ENCODE results near the gene ERCC4. TPM values are rescaled to one million over a fixed set of nuclear protein-coding genes. Genes with fewer than 3 reads are reported as not detected.

ERCC4 gene
- polyA plus RNA-seq, 1 experiment = 4.9 TPM

DNA sequence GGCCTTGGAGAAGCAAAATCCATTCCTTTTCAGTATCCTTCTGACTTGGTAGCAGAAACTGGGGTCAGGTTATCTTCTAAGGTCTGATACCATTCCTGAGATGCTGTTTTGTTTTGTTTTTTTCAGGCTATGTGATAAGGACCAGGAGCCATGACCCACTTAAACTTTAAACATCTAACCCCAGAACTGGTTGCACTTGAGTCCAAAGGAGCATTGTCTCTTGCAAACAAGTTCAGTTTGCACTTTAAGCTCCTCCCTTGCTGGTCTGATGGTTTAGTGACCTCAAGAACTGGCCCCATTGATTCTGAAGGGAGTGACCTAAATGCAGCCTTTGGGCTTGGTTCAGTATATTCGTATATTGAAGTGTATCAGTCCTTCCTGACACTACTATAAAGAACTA lies 75.2 kb downstream of the ERCC4 start:
- TF ChIP-seq, protein P1, sequence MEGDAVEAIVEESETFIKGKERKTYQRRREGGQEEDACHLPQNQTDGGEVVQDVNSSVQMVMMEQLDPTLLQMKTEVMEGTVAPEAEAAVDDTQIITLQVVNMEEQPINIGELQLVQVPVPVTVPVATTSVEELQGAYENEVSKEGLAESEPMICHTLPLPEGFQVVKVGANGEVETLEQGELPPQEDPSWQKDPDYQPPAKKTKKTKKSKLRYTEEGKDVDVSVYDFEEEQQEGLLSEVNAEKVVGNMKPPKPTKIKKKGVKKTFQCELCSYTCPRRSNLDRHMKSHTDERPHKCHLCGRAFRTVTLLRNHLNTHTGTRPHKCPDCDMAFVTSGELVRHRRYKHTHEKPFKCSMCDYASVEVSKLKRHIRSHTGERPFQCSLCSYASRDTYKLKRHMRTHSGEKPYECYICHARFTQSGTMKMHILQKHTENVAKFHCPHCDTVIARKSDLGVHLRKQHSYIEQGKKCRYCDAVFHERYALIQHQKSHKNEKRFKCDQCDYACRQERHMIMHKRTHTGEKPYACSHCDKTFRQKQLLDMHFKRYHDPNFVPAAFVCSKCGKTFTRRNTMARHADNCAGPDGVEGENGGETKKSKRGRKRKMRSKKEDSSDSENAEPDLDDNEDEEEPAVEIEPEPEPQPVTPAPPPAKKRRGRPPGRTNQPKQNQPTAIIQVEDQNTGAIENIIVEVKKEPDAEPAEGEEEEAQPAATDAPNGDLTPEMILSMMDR (IDR thresholded peaks at IDR 0.05; ENCODE audit: insufficient read depth, low read depth, low read length) = no peak
- Histone ChIP-seq H3K4me3 (ENCODE audit: low read depth, low read length) (no peak overlapping the region), H3K27me3 (ENCODE audit: control insufficient read depth, insufficient read depth, low read length) (peaks cover 7% of the 10 kb centered on the region), H3K36me3 (ENCODE audit: control insufficient read depth, insufficient read depth, low read length) (no peaks in the 10 kb centered on the region)
- POLR2A ChIA-PET = no interaction called here
- CTCF ChIA-PET = no interaction called here
- no peak for DNase-seq (ENCODE audit: low read depth)

DNA sequence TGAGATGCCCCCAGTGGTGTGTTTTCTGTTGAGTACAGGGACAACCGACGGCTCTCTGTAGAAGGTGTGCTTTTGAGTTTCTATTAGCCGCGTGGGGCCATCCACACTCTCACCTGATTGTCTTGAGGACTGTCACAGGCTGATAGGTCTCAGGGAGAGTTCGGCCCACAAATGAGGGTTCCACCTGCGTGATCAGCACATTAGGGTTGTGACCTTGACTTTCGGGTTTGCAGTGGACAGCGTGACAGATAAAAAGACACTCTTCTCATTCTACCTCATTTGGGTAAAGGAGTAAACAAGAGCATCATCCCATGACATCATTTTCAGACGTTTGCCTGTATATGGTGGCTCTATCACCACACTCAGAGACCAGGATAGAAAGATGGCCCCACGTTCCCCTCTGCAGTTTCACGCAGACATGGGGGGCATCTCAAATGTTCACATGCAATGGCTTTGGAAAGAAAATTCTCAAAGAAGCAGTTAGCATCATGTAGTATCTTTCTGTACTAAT lies 76.9 kb downstream of the ERCC4 start:
- no peak for DNase-seq (ENCODE audit: low read depth)
- Histone ChIP-seq H3K36me3 (ENCODE audit: control insufficient read depth, insufficient read depth, low read length) (no peaks in the 10 kb centered on the region), H3K4me3 (ENCODE audit: low read depth, low read length) (no peak overlapping the region), H3K27me3 (ENCODE audit: control insufficient read depth, insufficient read depth, low read length) (peaks cover 7% of the 10 kb centered on the region)
- TF ChIP-seq, protein P1 (IDR thresholded peaks at IDR 0.05; ENCODE audit: insufficient read depth, low read depth, low read length) = no peak
- CTCF ChIA-PET = interaction anchor here (0.9 kb wide), 1 partner anchor 26 kb away, joined by 3 read pairs; no protein-coding TSS in a partner anchor
- POLR2A ChIA-PET = no interaction called here

DNA sequence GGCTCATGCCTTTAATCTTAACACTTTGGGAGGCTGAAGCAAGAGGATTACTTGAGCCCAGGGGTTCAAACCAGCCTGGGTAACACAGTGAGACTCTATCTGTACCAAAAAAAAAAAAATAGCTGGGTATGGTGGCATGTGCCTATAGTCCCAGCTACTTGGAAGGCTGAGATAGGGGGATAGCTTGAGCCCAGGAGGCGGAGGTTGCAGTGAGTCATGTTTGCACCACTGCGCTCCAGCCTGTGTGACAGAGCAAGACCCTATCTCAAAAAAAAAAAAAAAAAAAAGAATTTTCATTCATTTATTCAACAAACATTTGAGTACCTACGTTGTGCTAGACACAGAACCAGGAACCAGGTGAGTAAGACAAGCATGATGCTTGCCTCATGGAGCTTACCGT lies 77.6 kb downstream of the ERCC4 start:
- TF ChIP-seq, protein P1 (IDR thresholded peaks at IDR 0.05; ENCODE audit: insufficient read depth, low read depth, low read length) = no peak
- Histone ChIP-seq H3K36me3 (ENCODE audit: control insufficient read depth, insufficient read depth, low read length) (no peaks in the 10 kb centered on the region), H3K27me3 (ENCODE audit: control insufficient read depth, insufficient read depth, low read length) (peaks cover 4% of the 10 kb centered on the region), H3K4me3 (ENCODE audit: low read depth, low read length) (no peak overlapping the region)
- ChIA-PET POLR2A (no interaction called here), CTCF (interaction anchor here (0.9 kb wide), 1 partner anchor 26 kb away, joined by 3 read pairs; no protein-coding TSS in a partner anchor)
- no peak for DNase-seq (ENCODE audit: low read depth)

DNA sequence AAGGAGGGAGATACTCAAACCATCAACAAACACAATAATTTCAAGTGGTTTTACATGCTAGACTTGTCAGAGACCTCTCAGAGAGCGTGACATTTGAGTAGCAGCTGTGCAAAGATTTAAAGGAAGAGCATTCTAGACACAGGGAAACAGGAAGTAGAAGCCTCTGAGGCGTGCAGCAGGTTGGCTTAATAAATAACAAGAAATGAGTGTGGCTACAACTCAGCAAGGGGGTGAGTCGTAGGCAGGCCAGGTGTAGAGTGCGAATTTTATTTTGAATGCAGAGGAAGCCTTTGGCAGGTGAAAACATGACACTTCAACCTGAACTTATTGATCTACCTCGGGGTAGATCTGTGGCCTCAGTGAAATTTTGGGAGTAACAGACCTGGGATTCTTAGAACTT lies 78.0 kb downstream of the ERCC4 start:
- CTCF ChIA-PET = interaction anchor here (0.9 kb wide), 1 partner anchor 27 kb away, joined by 3 read pairs; no protein-coding TSS in a partner anchor
- H3K27me3 ChIP-seq (ENCODE audit: control insufficient read depth, insufficient read depth, low read length) = peaks cover 4% of the 10 kb centered on the region
- DNase-seq (ENCODE audit: low read depth) = no peak
- no peak overlapping the region for H3K4me3 ChIP-seq (ENCODE audit: low read depth, low read length)
- TF ChIP-seq, protein P1 (IDR thresholded peaks at IDR 0.05; ENCODE audit: insufficient read depth, low read depth, low read length) = no peak
- POLR2A ChIA-PET = no interaction called here
- no peaks in the 10 kb centered on the region for H3K36me3 ChIP-seq (ENCODE audit: control insufficient read depth, insufficient read depth, low read length)

DNA sequence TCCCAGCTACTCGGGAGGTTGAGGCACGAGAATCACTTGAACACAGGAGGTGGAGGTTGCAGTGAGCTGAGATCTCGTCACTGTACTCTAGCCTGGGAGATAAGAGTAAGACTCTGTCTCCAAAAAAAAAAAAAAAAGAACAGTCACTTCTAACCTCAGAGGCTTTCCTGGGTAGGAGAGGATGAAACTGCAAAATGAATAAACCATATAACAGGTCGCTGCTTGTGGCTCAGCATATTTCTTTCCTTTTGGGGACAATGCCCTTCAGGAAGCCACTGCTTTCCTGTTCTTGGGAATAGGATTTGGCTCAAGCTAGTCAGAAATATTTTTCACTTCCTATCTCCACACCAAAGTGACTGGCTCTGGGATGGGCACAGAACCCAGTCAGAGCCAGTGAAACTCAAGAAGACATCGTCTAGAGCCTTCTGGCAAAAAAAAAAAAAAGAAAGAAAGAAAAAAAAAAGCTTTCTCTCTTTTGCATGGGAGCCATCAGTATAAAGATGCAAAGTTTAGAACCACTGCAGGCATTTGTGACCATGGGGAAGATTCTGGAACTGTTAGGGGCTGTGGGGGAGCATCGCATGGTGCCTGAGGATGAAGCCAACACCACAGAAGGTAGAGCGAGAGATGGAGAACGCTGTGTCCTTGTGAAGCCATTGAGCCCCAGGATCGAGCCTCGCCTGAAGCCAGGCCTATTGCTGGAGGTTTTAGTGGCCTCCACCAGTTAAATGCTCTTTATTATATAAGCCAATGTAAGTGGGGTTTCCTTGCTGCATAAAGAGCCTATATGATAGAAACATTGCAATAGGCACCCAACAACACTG lies 79.3 kb downstream of the ERCC4 start:
- TF ChIP-seq, protein P1 (IDR thresholded peaks at IDR 0.05; ENCODE audit: insufficient read depth, low read depth, low read length) = no peak
- H3K4me3 ChIP-seq (ENCODE audit: low read depth, low read length) = no peak overlapping the region
- H3K27me3 ChIP-seq (ENCODE audit: control insufficient read depth, insufficient read depth, low read length) = peaks cover 2% of the 10 kb centered on the region
- ChIA-PET POLR2A (no interaction called here), CTCF (no interaction called here)
- DNase-seq (ENCODE audit: low read depth) = no peak
- H3K36me3 ChIP-seq (ENCODE audit: control insufficient read depth, insufficient read depth, low read length) = no peaks in the 10 kb centered on the region

All from BJ (cell line).